Stimulated activated naive CD8-positive, alpha-beta T cell treated with anti-CD3 and anti-CD28 coated beads, Interleukin-15, Interleukin-2, amounts not matched to agents 100 U/mL and 50 U/mL, for 24 hours (primary cell): ENCODE results near the gene ZSWIM9.

Source experiments
- ATAC-seq: fragments of 150-1000 bp; cut with Tn5 transposase; one replicate; pipeline ENCODE4 v1.10.0; 2021
- DNase-seq: peaks from one replicate; pipeline ENCODE4 v3.0.0; 2021

ZSWIM9 gene

GRCh38 chr19:48169939-48170803 lies at the start of gene ZSWIM9, which contains the start of gene LIG1:
ZSWIM9 (plus strand) TSS chr19:48170680; CDS start chr19:48171803, 1,123 bp downstream.
LIG1 (minus strand) TSS chr19:48170344; CDS start chr19:48165566, 4,778 bp downstream.
- DNase-seq (peak; percentile 94), ATAC-seq (peak; percentile 90)

GRCh38 chr19:48121066-48121465 lies 49.4 kb upstream of the ZSWIM9 start:
- ATAC-seq (no peak), DNase-seq (no peak)

- ATAC-seq = no peak
- DNase-seq = no peak
Observed at GRCh38 chr19:48121909-48122371, 48.5 kb upstream of the ZSWIM9 start.

- DNase-seq (no peak), ATAC-seq (no peak)
Observed at GRCh38 chr19:48122421-48122820, 48.1 kb upstream of the ZSWIM9 start.

GRCh38 chr19:48123907-48124651 lies 46.4 kb upstream of the ZSWIM9 start:
- peak; percentile 69 for DNase-seq
- ATAC-seq = peak; percentile 86

GRCh38 chr19:48127561-48127960 lies 42.9 kb upstream of the ZSWIM9 start:
- no peak for DNase-seq
- ATAC-seq = no peak

- DNase-seq (no peak), ATAC-seq (no peak)
Observed at GRCh38 chr19:48133094-48133493, 37.4 kb upstream of the ZSWIM9 start.

- ATAC-seq = no peak
- peak; percentile 29 for DNase-seq
Observed at GRCh38 chr19:48135411-48135810, 35.1 kb upstream of the ZSWIM9 start.

GRCh38 chr19:48136547-48136946 lies 33.9 kb upstream of the ZSWIM9 start:
- no peak for DNase-seq
- no peak for ATAC-seq

GRCh38 chr19:48137411-48137810 lies 33.1 kb upstream of the ZSWIM9 start:
- DNase-seq = no peak
- ATAC-seq = no peak

- ATAC-seq (no peak), DNase-seq (no peak)
Observed at GRCh38 chr19:48139053-48139452, 31.4 kb upstream of the ZSWIM9 start.

GRCh38 chr19:48147597-48148175 lies 22.8 kb upstream of the ZSWIM9 start:
- ATAC-seq (no peak), DNase-seq (no peak)

GRCh38 chr19:48148576-48148975 lies 21.9 kb upstream of the ZSWIM9 start:
- no peak for DNase-seq

GRCh38 chr19:48149430-48149829 lies 21.1 kb upstream of the ZSWIM9 start:
- DNase-seq = no peak

More at GRCh38 chr19:48148576-48148975, 21.9 kb upstream of the ZSWIM9 start:
- ATAC-seq = no peak

GRCh38 chr19:48152551-48152950 lies 17.9 kb upstream of the ZSWIM9 start:
- DNase-seq (peak; percentile 66), ATAC-seq (no peak)

More at GRCh38 chr19:48149430-48149829, 21.1 kb upstream of the ZSWIM9 start:
- no peak for ATAC-seq

GRCh38 chr19:48154003-48154402 lies 16.5 kb upstream of the ZSWIM9 start:
- no peak for DNase-seq
- no peak for ATAC-seq

- no peak for ATAC-seq
- DNase-seq = no peak
Observed at GRCh38 chr19:48158210-48158790, 12.2 kb upstream of the ZSWIM9 start.

GRCh38 chr19:48168689-48169088 lies 1.8 kb upstream of the ZSWIM9 start:
- DNase-seq = no peak
- no peak for ATAC-seq

GRCh38 chr19:48169578-48169938 lies 922 bp upstream of the ZSWIM9 start:
- DNase-seq (peak; percentile 94), ATAC-seq (peak; percentile 14)

GRCh38 chr19:48170817-48171347 lies 402 bp downstream of the ZSWIM9 start:
- peak; percentile 3 for ATAC-seq
- DNase-seq = peak; percentile 19

- DNase-seq = no peak
- ATAC-seq = no peak
Observed at GRCh38 chr19:48171710-48172109, 1.2 kb downstream of the ZSWIM9 start.

- ATAC-seq (no peak), DNase-seq (no peak)
Observed at GRCh38 chr19:48174445-48175030, 4.1 kb downstream of the ZSWIM9 start.
